C4-2B (cell line): ENCODE data around the gene VWF.

Experiments
- ZFX ChIP-seq: fragments of 450-650 bp; IDR thresholded peaks from 2 replicates; pipeline ENCODE4 v1.6.1; 2017
- TF ChIP-seq, protein P1 (sequence below): fragments of 450-650 bp; conservative IDR thresholded peaks from 2 replicates; pipeline ENCODE4 v1.5.1; 2017; ENCODE audit warnings: mild to moderate bottlenecking

DNA sequence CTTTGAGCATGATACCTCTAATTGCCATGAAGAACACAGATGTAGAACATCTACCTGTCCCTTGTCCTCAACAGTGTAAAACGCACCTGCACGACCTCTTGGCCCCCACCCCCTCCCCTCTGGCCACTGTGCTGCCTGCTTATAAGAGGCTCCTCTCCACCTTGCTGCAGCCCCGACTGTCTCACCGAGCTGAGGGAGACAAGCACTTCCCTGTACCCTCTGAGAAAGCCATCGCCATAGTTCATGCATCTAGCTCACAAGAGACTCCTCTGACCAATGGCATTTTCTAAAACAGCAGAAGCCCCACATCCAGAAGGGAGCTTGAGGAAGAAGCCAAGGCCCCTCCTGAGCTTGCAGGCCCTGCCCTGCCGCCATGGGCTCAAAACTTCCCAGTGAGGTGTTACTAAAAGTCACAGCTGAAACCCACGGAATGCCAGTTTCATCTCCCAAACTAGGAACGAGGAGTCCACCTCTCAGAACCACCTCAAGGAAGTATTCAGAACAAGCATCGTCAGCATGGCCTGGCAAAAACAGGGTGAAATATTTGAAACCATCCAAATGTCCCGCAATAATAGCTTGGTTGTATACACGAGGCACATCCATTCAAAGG is 157.9 kb downstream of the VWF start:
- TF ChIP-seq, protein P1, sequence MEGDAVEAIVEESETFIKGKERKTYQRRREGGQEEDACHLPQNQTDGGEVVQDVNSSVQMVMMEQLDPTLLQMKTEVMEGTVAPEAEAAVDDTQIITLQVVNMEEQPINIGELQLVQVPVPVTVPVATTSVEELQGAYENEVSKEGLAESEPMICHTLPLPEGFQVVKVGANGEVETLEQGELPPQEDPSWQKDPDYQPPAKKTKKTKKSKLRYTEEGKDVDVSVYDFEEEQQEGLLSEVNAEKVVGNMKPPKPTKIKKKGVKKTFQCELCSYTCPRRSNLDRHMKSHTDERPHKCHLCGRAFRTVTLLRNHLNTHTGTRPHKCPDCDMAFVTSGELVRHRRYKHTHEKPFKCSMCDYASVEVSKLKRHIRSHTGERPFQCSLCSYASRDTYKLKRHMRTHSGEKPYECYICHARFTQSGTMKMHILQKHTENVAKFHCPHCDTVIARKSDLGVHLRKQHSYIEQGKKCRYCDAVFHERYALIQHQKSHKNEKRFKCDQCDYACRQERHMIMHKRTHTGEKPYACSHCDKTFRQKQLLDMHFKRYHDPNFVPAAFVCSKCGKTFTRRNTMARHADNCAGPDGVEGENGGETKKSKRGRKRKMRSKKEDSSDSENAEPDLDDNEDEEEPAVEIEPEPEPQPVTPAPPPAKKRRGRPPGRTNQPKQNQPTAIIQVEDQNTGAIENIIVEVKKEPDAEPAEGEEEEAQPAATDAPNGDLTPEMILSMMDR = no peak
- no peak for TF ChIP-seq ZFX
